GM19025 (cell line): Measurements from ENCODE around the gene MIA3.
"Not testable (repeated sequence)": the region's sequence is repeated elsewhere in the genome, so short reads cannot be mapped to it uniquely, and the experiment has no call there.

ENCODE experiments used
- ATAC-seq: cut with Tn5 transposase; IDR thresholded peaks from one replicate; pipeline ENCODE4 v1.9.1; 2021; ENCODE audit warnings: mild to moderate bottlenecking, low read depth, moderate library complexity; ENCODE audit not compliant: unreplicated experiment

The MIA3 gene, protein sequence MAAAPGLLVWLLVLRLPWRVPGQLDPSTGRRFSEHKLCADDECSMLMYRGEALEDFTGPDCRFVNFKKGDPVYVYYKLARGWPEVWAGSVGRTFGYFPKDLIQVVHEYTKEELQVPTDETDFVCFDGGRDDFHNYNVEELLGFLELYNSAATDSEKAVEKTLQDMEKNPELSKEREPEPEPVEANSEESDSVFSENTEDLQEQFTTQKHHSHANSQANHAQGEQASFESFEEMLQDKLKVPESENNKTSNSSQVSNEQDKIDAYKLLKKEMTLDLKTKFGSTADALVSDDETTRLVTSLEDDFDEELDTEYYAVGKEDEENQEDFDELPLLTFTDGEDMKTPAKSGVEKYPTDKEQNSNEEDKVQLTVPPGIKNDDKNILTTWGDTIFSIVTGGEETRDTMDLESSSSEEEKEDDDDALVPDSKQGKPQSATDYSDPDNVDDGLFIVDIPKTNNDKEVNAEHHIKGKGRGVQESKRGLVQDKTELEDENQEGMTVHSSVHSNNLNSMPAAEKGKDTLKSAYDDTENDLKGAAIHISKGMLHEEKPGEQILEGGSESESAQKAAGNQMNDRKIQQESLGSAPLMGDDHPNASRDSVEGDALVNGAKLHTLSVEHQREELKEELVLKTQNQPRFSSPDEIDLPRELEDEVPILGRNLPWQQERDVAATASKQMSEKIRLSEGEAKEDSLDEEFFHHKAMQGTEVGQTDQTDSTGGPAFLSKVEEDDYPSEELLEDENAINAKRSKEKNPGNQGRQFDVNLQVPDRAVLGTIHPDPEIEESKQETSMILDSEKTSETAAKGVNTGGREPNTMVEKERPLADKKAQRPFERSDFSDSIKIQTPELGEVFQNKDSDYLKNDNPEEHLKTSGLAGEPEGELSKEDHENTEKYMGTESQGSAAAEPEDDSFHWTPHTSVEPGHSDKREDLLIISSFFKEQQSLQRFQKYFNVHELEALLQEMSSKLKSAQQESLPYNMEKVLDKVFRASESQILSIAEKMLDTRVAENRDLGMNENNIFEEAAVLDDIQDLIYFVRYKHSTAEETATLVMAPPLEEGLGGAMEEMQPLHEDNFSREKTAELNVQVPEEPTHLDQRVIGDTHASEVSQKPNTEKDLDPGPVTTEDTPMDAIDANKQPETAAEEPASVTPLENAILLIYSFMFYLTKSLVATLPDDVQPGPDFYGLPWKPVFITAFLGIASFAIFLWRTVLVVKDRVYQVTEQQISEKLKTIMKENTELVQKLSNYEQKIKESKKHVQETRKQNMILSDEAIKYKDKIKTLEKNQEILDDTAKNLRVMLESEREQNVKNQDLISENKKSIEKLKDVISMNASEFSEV (N-terminal part only)

DNA sequence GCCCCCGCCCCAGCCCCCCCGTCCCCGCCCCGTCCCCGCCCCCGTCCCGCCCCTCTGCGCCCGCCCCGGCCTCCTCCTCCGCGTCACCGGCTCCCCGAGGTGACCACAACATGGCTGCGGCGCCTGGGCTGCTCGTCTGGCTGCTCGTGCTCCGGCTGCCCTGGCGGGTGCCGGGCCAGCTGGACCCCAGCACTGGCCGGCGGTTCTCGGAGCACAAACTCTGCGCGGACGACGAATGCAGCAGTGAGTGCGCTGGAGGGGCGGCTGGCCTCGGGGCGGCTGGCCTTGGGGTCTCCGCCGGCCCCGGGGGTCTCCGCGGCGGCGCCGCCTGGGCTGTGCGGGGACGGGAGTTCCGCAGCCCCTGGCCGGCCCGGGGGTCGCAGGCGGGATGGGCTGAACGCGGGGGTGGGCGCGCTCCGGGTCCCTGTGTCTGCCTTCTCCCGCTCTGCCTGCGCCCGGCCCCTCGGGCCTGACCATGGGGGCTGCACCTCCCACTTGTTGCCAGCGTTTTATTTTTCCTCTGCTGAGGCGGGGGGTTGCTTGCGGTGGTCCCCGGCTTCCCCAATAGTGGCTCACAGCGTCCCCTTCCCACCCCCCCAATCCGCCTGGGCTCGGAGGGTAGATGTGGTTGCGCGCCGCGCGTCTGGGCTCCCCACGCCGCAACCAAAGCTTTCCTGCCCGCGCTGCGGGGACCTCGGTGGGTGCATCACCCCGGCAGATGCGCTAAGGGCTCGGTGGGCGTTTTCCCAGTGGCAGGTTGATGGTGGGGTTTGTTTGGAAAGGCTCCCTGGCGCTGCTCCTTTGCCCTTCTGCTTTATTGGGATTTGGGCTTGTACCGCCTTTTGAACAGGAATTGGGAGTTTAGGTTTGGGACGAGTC lies at the start of gene MIA3:
Gene MIA3 (plus strand): TSS at position 97 of the 879 bp plus-strand sequence. CDS start 14 bp downstream, at position 111.
- ATAC-seq = peak; percentile 39

DNA sequence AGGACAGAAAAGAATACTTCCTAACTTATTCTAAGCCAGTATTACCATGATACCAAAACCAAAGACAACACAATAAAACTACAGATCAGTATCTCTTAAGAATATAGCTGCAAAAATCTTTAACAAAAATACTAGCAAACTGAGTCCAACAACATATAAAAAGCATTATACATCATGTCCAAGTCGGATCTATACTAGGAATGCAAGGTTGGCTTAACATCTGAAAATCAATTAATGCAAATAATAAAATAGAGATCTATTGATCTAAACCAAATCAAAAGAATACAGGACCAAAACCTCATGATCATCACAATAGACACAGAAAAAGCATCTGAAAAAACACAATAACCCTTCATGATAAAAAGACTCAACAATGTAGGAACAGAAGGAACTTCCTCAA lies 47.1 kb upstream of the MIA3 start:
- ATAC-seq = no peak

DNA sequence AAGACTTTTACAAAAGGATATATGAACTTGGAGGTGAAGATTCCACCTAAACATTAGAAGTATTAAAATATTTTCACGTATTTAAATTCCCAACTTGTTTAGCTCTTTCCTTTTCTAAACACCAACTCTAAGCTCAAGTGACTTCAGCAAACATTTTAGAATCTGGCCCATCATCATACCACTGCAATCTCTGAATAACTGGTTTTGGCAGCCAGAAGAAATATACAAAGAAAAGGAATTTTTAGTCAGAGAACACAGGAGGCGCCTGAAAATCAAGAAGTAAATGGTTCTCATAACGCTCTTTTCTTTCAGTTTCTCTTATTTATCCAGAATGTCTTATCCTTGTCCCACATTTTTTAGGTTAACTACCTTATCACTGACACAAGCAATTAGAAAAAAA lies 38.6 kb upstream of the MIA3 start:
- no peak for ATAC-seq

DNA sequence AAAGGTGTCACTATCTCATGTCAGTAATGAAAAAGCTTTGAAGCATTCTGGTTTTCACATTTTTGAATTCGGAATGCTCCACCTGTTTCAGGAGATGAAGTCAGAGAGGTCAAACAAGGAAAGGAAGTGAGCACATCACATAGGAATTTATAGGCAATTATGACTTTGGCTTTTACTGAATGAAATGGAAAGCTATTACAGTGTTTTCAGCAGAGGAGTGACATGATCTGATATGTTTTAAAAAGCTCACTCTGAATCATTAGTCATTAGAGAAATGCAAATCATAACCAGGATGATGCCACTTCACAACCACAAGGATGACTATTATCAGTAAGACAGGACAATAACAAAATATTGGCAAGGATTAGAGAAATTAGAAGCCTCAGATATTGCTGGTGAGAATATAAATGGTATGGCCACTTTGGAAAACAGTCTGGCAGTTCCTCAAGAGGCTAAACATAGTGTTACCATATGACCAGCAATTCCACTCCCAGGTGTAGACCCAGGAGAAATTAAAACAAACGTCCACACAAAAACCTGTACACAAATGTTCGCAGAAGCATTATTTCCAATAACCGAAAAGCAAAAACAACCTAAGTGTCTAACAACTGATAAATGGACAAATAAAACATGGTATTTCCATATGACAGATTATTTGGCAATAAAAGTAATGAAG lies 35.7 kb upstream of the MIA3 start:
- no peak for ATAC-seq

DNA sequence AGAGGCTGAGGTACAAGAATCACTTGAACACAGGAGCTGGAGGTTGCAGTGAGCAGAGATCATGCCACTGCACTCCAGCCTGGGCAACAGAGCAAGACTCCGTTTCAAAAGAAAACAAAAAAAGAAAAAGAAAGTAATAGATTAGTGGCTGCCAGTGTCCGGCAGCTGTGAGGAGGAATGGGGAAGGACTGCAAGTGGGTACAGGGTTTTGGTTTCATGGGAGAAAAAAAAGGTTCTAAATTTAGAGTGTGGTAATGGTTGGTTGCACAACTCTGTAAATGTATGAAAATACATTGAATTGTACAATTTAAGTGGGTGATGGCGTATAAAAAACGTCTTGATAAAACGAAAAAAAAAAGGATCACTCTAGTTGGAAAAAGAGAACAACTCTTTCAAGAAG lies 34.8 kb upstream of the MIA3 start:
- peak; percentile 89 for ATAC-seq

DNA sequence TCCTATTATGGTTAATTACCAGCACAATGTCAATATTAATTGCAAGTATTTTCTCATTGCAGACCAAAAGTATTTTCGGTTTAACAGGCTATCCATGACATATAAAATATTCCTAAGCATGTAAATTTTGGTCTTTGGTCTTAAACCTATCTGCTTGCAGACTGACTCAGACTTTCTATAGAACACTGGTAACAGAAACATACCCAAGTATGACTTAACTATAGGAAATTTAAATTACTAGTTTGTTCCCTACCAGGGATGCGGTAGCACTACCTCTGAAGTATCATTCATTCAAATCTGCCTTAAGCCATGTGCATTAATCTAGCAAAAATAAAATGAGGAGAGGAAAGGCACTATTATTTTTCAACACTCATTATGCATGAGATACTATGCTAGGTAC lies 31.1 kb upstream of the MIA3 start:
- no peak for ATAC-seq

DNA sequence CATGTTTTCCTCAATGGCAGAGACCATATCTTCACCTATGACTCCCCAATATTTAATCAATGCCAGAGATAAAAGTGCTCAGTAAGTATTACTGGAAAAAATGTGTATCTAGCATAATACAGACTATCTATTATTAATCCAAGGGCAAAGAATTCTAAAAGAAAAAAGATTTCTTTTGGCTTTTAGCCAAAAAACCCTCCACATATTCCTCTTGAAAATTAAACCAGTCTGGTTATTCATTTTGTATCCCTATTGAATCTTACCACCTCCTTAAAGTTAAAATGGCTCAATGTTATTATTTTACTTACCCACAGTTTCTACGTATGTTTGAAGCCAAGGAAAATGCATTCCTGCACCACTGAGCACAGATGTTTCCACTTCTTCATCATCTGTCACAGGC lies 29.8 kb upstream of the MIA3 start:
- ATAC-seq = no peak

DNA sequence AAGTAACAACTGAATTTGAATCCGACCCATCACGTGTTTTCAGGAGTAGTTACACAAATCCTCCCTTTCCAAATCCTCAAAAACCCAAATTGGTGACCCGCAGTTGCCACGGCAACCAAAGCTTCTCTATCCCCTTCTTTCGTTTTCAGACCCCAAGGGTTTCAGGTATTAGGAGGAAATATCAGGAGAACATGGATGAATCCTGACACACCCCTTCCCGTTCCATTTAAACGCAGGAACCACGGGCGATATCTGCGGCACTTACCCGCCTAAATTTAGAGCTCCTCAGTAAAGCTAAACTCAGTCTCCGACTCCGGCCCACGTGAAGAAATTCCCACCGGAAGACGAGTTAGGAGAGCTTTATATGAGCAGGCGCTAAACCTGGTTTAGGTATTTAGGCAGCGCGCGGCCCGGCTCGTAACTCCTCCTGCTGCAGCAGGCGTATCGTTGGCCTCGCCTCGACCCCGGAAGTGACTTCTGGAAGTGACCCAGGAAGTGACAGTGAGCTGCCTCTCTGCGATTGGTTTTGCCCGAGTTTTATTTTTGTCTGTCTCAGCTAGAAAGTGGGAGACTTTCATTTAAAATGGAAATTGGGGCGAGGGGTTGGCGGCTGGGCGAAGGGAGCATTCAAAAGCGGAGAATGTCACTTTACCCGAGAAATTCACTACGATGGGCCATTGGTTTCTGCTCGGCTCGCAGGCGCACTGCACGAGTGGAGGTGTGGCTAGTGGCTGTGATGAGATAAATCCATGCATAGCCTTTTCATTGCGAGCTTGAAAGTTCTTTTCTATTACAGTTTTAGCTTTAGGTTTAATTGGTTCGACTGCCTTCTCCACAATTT lies 28.2 kb upstream of the MIA3 start, which contains the start of gene TAF1A:
Gene TAF1A (minus strand): TSS at position 472 of the 841 bp plus-strand sequence.
- ATAC-seq = peak; percentile 99

DNA sequence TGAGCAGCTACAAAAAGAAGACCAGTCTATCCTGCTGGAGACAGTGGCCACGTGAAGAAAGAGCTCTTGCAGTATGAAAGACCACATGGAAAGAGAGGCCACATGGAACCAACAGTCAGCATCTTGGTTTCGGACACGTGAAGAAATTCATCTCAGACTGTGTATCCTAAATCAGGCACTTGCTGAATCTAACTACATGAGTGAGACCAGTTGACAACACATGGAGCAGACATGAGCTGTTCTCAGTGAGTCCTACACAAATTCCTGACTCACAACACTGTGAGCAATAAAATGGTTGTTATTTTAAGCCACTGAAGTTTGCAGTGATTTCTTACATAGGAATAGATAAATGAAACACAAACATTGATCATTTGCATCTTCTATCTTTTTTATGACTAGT lies 25.7 kb upstream of the MIA3 start:
- no peak for ATAC-seq

DNA sequence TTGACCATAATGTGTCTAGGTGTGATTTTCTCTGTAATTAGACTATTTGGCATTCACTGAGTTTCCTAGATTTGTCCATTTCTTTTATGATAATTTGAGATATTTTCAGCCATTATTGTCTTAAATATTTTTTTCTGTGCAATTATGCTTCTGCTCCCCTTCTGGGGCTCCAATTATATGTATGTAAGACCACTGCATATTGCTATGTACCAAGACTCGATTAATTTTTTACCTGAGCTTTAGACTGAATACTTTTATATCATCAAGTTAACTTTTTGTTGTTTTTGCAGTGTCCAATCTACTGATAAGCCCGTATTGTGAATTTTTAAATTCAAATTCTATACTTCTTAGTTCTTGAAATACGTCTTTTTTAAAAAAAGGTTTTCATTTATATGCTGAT lies 23.1 kb upstream of the MIA3 start:
- no peak for ATAC-seq

DNA sequence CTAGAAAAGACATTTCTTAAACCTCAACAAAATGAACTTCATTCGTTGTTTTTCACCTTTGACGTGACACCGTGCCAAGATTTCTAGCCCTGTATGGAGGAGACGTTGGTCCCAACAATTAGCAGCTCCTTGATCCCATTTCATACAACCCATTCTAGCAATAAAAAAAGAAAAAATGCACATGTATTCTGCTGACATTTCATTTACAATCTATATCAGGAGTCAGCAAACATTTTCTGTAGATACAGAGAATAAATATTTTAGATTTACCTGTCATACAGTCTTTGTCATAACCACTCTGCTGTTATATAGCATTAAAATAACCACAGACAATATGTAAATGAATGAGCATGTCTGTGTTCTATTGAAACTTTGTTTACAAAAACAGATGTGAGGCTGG lies 21.2 kb upstream of the MIA3 start:
- no peak for ATAC-seq

DNA sequence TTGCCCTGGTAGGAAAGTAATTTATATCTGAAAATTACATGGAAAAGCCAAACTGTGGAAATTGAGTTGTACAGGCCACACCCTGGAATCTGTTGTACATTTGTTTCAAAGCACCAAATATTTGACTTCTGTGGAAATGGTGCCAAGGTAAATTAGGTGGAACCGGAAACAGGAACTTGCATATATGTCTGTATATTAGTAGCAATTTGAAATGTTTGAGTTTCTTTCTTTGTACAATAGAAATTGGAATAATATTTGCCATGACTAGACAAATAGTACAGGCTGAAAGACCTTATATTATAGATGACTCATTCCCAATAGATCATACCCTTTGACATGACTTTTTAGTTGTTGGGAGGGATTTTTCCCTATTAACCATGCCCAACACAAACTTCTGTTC lies 17.6 kb upstream of the MIA3 start:
- ATAC-seq = no peak

DNA sequence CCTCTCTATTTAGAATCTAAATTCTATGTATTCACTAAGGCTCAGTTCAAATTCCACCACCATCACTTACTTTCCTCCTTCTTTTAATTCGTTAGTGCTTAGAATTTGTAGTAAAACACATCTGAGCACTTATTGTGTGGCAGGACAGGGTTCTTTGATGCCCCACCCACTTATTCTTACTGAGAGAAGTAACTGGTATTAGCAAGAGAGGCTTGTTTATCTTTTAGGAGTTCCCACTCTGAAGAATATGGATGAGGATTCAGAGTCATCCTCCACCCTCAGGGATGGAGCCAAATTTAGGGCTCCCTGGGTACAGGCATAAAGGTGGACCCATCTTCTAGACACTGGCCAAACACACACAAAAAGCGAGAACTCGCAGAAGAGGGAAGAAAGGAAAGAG lies 16.6 kb upstream of the MIA3 start:
- ATAC-seq = no peak

DNA sequence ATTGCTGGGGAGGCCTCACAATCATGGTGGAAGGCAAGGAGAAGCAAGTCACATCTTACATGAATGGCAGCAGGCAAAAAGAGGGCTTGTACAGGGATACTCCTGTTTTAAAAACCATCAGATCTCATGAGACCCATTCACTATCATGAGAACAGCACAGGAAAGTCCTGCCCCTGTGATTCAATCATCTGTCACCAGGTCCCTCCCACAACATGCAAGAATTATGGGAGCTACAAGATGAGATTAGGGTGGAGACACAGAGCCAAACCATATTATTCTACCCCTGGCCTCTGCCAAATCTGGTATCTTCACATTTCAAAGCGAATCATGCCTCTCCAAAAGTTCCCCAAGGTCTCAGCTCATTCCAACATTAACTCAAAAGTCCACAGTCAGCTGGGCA lies 11.1 kb upstream of the MIA3 start:
- no peak for ATAC-seq

DNA sequence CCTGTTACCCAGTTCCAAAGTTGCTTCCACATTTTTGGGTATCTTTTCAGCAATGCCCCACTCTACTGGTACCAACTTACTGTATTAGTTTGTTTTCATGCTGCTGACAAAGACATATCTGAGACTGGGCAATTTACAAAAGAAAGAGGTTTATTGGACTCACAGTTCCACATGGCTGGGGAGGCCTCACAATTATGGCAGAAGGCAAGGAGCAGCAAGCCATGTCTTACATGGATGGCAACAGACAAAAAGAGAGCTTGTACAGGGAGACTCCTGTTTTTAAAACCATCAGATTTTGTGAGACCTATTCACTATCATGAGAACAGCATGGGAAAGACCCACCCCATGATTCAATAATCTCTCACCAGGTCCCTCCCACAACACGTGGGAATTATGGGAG lies 8.8 kb upstream of the MIA3 start:
- not testable (repeated sequence) for ATAC-seq

DNA sequence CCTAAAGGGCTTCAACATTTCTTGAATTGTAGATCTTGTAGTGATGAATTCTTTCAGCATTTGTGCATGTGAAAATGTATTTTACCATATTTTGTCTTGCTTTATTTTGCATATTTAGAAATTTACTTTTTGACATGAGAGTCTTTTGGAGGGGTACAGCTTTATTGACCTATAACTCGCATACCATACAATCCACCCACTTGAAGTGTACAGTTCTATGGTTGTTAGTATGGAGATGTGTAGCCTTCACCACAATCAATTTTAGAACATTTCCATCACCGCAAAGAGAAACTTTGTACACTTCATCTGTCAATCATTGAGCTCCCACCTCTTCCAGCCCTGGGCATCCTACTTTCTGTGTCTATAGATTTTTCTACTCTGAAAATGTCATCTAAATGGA lies 7.2 kb upstream of the MIA3 start:
- no peak for ATAC-seq

DNA sequence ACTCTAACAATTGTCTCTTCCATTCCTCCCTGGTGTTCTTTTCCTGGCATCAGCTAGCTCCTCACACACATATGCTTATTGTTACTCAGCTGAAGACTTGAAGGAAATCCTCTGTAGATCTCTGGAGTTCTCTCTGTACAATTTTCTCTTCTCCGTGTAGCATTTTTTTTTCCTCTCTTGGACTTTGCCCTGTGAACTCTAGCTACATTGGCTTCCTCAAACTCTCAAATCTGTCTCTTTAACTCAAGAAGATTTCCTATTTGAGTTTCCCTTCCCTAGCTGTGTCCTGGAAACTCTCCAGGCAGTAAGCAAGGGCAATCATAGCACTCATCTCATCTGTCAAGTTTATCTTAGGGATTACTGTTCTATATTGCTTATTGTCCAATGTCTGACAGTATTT lies 4.3 kb upstream of the MIA3 start:
- no peak for ATAC-seq

DNA sequence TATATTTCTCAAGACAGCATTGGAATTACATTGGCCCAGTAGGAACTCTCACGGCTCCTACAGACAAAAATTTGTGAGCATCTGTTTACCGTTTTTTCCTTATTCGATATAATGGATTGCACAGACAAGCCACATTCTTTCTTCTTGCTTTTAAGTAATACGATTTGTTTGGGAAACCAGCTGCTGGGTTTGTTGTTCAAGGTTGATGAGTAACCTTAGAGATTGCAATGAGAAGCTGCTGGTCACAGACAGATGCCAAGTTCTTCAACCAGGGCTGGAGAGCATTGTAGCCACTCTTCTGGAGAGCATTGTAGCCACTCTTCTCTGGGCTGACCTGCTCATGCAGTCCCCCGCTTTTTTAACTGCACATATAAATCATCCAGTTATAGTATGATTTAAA lies 1.4 kb upstream of the MIA3 start:
- ATAC-seq = no peak
